Measurements from ENCODE around the gene DSC2. TPM values are rescaled to one million over a fixed set of nuclear protein-coding genes. Genes with fewer than 3 reads are reported as not detected.

DSC2 gene
- total RNA-seq, 3 donors from 2014 or later = 8.0 to 72.9 (median 19.0) TPM

DNA sequence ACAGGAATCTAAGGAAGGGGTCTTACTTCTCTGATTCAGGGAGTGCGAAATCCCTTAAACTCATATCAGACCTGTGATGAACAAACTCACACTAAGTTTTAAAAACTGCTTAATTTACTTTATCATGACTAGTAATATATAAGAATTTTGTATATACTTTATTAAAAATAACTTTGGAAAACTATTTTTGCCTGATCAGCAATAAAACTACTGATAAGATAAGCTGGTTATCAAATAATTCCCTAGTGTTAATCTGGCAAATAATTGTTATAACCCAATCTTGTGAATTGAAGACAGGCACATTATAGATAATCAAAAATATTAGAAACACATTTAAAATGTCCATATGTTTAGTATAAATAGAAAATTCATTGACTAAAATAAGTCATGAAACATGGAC lies 36.0 kb downstream of the DSC2 start:
- no peaks in the 10 kb centered on the region for H3K9me3 ChIP-seq
- intact Hi-C loops (cut with DNase I; ENCODE audit: low total_unique reads) = loop anchor here (5.0 kb wide), 1 partner anchor 271 kb away; no protein-coding TSS in a partner anchor
- H3K4me3 ChIP-seq = no peak overlapping the region
- DNase-seq (ENCODE audit: low spot score in 2 of 2) = no peak
- no peaks in the 10 kb centered on the region for H3K27me3 ChIP-seq
- H3K4me1 ChIP-seq = no peaks in the 10 kb centered on the region
- H3K36me3 ChIP-seq = no peaks in the 10 kb centered on the region
- no peak overlapping the region for H3K27ac ChIP-seq
- TF ChIP-seq POLR2A (IDR thresholded peaks at IDR 0.05) = no peak
- TF ChIP-seq, protein P1, sequence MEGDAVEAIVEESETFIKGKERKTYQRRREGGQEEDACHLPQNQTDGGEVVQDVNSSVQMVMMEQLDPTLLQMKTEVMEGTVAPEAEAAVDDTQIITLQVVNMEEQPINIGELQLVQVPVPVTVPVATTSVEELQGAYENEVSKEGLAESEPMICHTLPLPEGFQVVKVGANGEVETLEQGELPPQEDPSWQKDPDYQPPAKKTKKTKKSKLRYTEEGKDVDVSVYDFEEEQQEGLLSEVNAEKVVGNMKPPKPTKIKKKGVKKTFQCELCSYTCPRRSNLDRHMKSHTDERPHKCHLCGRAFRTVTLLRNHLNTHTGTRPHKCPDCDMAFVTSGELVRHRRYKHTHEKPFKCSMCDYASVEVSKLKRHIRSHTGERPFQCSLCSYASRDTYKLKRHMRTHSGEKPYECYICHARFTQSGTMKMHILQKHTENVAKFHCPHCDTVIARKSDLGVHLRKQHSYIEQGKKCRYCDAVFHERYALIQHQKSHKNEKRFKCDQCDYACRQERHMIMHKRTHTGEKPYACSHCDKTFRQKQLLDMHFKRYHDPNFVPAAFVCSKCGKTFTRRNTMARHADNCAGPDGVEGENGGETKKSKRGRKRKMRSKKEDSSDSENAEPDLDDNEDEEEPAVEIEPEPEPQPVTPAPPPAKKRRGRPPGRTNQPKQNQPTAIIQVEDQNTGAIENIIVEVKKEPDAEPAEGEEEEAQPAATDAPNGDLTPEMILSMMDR (IDR thresholded peaks at IDR 0.05) = no peak
- TF ChIP-seq POLR2AphosphoS5 (IDR thresholded peaks at IDR 0.05) = no peak

DNA sequence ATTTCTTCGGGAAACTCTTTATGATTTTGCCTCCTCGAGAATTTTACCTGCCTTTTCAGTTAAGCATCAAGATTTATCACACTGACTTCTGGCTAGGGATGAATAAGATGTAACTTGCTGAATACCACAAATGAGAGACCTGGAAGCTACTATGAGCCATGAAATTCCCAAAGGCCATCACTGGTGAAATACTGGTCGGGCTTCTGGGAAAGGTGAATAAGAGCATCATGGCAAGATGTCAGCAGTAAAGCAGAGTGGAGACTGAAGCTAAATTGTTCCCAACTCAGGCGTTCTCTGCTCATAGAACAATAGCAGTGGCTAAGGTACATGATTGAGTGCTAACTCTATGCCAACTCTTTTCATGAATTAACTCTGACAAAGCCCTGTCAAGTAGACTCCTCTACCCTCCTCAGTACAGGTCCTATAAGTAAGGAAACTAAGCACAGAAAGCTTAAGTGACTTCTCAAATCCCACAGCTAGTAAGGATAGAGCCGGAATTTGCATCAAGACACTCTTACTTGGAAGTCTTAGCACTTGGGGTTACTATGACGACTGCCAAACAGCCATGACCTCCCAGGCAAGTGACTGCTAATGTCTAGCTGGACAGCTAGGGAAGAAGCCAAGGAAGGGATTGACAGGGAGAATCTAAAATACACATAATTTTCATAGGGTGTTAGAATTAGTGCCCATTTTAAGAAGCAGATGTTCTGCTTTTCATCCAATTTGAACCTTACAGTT lies 37.0 kb downstream of the DSC2 start:
- Histone ChIP-seq H3K36me3 (no peaks in the 10 kb centered on the region), H3K4me1 (no peaks in the 10 kb centered on the region), H3K27ac (peak overlapping the region in 1 of 2 donors; percentile 27), H3K27me3 (no peaks in the 10 kb centered on the region), H3K9me3 (no peaks in the 10 kb centered on the region), H3K4me3 (no peak overlapping the region)
- intact Hi-C loops (cut with DNase I; ENCODE audit: low total_unique reads) = loop anchor here (5.0 kb wide), 1 partner anchor 272 kb away; no protein-coding TSS in a partner anchor
- no peak for DNase-seq (ENCODE audit: low spot score in 2 of 2)
- TF ChIP-seq POLR2AphosphoS5 (IDR thresholded peaks at IDR 0.05) = no peak
- TF ChIP-seq, protein P1 (IDR thresholded peaks at IDR 0.05) = no peak
- no peak for TF ChIP-seq POLR2A (IDR thresholded peaks at IDR 0.05)

DNA sequence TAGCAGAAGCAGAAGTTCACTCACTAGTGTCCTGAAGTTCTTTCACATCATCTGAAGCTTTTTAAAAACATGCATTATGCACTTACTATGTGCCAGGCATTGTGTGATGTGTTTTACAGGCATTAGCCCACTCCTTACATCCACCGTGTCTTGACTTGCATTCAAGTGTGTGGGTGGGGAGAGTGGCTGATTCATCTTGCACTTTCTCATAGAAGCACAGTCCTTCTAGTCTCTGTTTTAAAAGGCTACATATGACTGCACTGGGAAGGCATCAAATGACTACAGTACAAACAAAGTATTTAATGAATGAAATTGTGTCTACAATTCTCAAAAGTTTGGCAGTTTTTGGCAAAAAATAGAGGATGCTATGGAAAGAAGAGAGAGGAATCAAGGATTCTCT lies 38.1 kb downstream of the DSC2 start:
- Histone ChIP-seq H3K9me3 (no peaks in the 10 kb centered on the region), H3K4me3 (no peak overlapping the region), H3K27me3 (no peaks in the 10 kb centered on the region), H3K27ac (no peak overlapping the region), H3K4me1 (no peaks in the 10 kb centered on the region), H3K36me3 (no peaks in the 10 kb centered on the region)
- TF ChIP-seq POLR2AphosphoS5 (IDR thresholded peaks at IDR 0.05) = no peak
- TF ChIP-seq, protein P1 (IDR thresholded peaks at IDR 0.05) = no peak
- no peak for TF ChIP-seq POLR2A (IDR thresholded peaks at IDR 0.05)
- DNase-seq (ENCODE audit: low spot score in 2 of 2) = no peak
- intact Hi-C loops (cut with DNase I; ENCODE audit: low total_unique reads) = no loop called here

DNA sequence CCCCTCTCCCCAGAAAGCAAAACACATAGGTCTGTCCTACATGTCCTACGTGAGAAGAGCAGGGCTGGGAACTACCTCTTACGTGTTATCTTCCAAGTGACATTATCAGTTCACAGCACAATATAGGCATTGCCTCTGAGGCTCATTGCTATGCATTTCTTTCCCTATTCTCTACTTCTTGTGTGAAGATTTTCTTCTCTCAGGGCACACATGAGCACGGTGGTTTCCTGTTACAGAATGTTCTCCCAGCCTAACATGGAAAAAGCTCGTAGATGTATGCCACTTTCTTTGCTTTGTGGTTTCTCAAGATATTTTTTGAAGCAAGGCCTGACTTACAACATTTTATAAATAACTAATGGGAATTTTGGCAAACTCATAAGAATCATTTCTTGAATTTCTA lies 40.3 kb downstream of the DSC2 start:
- TF ChIP-seq POLR2A (IDR thresholded peaks at IDR 0.05) = no peak
- TF ChIP-seq, protein P1 (IDR thresholded peaks at IDR 0.05) = no peak
- no peak for TF ChIP-seq POLR2AphosphoS5 (IDR thresholded peaks at IDR 0.05)
- Histone ChIP-seq H3K36me3 (no peaks in the 10 kb centered on the region), H3K27me3 (no peaks in the 10 kb centered on the region), H3K9me3 (no peaks in the 10 kb centered on the region), H3K27ac (no peak overlapping the region), H3K4me1 (no peaks in the 10 kb centered on the region), H3K4me3 (no peak overlapping the region)
- DNase-seq (ENCODE audit: low spot score in 2 of 2) = no peak
- intact Hi-C loops (cut with DNase I; ENCODE audit: low total_unique reads) = no loop called here

DNA sequence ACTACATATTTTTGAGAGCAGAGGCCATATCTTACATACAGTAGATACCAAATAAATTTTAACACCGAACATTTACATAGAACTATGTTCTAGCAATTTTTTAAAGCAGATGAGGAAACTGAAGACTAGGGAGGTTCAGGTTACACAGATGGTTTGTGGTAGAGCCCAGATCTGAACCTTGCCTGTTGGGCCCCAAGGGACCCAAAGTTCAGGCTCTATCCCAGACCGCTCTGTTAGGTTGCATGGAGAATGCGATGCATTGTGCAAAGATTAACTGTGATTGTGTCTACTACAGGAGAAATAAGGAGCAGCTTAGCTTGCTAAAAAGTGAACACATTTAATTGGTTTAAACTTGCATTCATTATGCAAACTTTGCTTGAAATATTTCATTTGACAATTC lies 43.3 kb downstream of the DSC2 start:
- intact Hi-C loops (cut with DNase I; ENCODE audit: low total_unique reads) = no loop called here
- Histone ChIP-seq H3K27me3 (no peaks in the 10 kb centered on the region), H3K4me3 (no peak overlapping the region), H3K36me3 (no peaks in the 10 kb centered on the region), H3K4me1 (no peaks in the 10 kb centered on the region), H3K9me3 (no peaks in the 10 kb centered on the region), H3K27ac (no peak overlapping the region)
- no peak for DNase-seq (ENCODE audit: low spot score in 2 of 2)
- TF ChIP-seq POLR2A (IDR thresholded peaks at IDR 0.05) (no peak), POLR2AphosphoS5 (IDR thresholded peaks at IDR 0.05) (no peak)
- TF ChIP-seq, protein P1 (IDR thresholded peaks at IDR 0.05) = no peak
